ENCODE data around the gene TLCD1.

TLCD1 gene

DNA sequence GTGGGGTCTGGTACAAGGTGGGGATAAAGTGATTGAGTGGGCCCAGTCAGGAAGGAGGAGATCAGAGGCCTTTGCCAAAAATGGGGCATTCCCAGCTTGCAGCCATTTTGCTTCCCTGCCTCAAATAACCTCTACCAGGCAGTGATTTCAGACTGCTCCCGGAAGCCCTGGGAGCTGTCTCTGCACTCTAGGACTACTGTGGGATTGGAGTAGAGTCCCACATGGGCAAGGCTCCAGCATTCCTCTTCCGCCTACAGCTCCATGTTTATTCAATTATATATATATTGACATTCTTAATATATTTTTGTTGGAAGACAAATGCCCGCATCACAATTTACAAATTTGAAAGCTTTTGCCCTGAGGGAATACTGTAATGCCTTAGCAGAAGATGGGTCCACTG is 50.5 kb downstream of the TLCD1 start:
- no peak for DNase-seq
